GM23338 (cell line): ENCODE data around the gene SFN. TPM values are rescaled to one million over a fixed set of nuclear protein-coding genes. Genes with fewer than 3 reads are reported as not detected.

Source experiments
- ATAC-seq: fragments of 200-7000 bp; cut with Tn5 transposase; 3 replicates; pipeline ENCODE4 v1.9.1; 2020
- DNase-seq: peaks from one replicate; pipeline ENCODE4 v3.0.0-alpha.2; 2015; ENCODE audit warnings: low spot score
- H2AFZ ChIP-seq: fragments of 200-600 bp; sonication (generic); 2 replicates; pipeline ENCODE4 v1.8.0; 2016; ENCODE audit warnings: antibody characterized with exemption, mild to moderate bottlenecking, moderate library complexity
- H3F3A ChIP-seq: fragments of 200-600 bp; sonication (generic); replicated peaks from 2 replicates; pipeline ENCODE4 v1.8.0; 2017; ENCODE audit warnings: antibody characterized with exemption, mixed run types, low read depth
- H3K27ac ChIP-seq: fragments of 200-600 bp; sonication (generic); 2 replicates; pipeline ENCODE4 v1.6.1; 2016; ENCODE audit warnings: low read depth
- H3K27me3 ChIP-seq: fragments of 200-600 bp; sonication (generic); 2 replicates; pipeline ENCODE4 v1.8.0; 2016; ENCODE audit warnings: mild to moderate bottlenecking, mixed run types, moderate library complexity; ENCODE audit not compliant: insufficient read depth
- H3K36me3 ChIP-seq: fragments of 200-600 bp; sonication (generic); 2 replicates; pipeline ENCODE4 v1.8.0; 2016; ENCODE audit warnings: mild to moderate bottlenecking; ENCODE audit not compliant: insufficient read depth
- H3K4me1 ChIP-seq: fragments of 200-600 bp; sonication (generic); 2 replicates; pipeline ENCODE4 v1.8.0; 2016; ENCODE audit warnings: mild to moderate bottlenecking, moderate library complexity; ENCODE audit not compliant: insufficient read depth
- H3K4me2 ChIP-seq: fragments of 200-600 bp; sonication (generic); 2 replicates; pipeline ENCODE4 v1.7.1; 2017; ENCODE audit warnings: mixed run types
- H3K4me3 ChIP-seq: fragments of 200-600 bp; sonication (generic); 2 replicates; pipeline ENCODE4 v1.6.1; 2016; ENCODE audit warnings: mixed run types
- H3K79me2 ChIP-seq: fragments of 200-600 bp; sonication (generic); replicated peaks from 2 replicates; pipeline ENCODE4 v1.8.0; 2017; ENCODE audit warnings: mild to moderate bottlenecking; ENCODE audit not compliant: insufficient read depth
- H3K9me2 ChIP-seq: fragments of 200-600 bp; sonication (generic); 2 replicates; pipeline ENCODE4 v1.8.0; 2017; ENCODE audit not compliant: insufficient read depth
- H4K20me1 ChIP-seq: fragments of 200-600 bp; sonication (generic); replicated peaks from 2 replicates; pipeline ENCODE4 v1.8.0; 2017; ENCODE audit warnings: mild to moderate bottlenecking; ENCODE audit not compliant: insufficient read depth
- H3K27ac Mint-ChIP-seq: 2 replicates; pipeline ENCODE4 v1.8.0; 2020; ENCODE audit warnings: inconsistent platforms, mild to moderate bottlenecking, moderate library complexity, mixed read lengths
- H3K27me3 Mint-ChIP-seq: 3 replicates; pipeline ENCODE4 v1.8.0; 2022; ENCODE audit warnings: low read depth, mild to moderate bottlenecking, moderate library complexity, mixed read lengths, inconsistent platforms; ENCODE audit not compliant: insufficient read depth, poor library complexity
- H3K36me3 Mint-ChIP-seq: 3 replicates; pipeline ENCODE4 v1.8.0; 2021; ENCODE audit warnings: low read depth, mild to moderate bottlenecking, inconsistent platforms, moderate library complexity, mixed read lengths
- H3K4me1 Mint-ChIP-seq: 3 replicates; pipeline ENCODE4 v1.8.0; 2020; ENCODE audit warnings: mild to moderate bottlenecking, inconsistent platforms, mixed read lengths
- H3K4me3 Mint-ChIP-seq: 3 replicates; pipeline ENCODE4 v1.8.0; 2021; ENCODE audit warnings: moderate library complexity, mild to moderate bottlenecking, inconsistent platforms, mixed read lengths
- H3K9me3 Mint-ChIP-seq: 3 replicates; pipeline ENCODE4 v1.8.0; 2020; ENCODE audit warnings: moderate library complexity, mild to moderate bottlenecking, inconsistent platforms, mixed read lengths
- EZH2 ChIP-seq: fragments of 200-600 bp; sonication (generic); IDR thresholded peaks from one replicate; pipeline ENCODE4 v1.8.0; 2017; ENCODE audit warnings: antibody characterized with exemption, mild to moderate bottlenecking, low read depth; ENCODE audit not compliant: unreplicated experiment
- NANOG ChIP-seq: IDR thresholded peaks from 2 replicates; pipeline ENCODE4 v1.6.1; 2016; ENCODE audit warnings: antibody characterized with exemption, borderline replicate concordance
- STAT1 ChIP-seq: IDR thresholded peaks from one replicate; pipeline ENCODE4 v1.6.1; 2016; ENCODE audit warnings: antibody characterized with exemption; ENCODE audit not compliant: unreplicated experiment
- ZNF462 ChIP-seq: fragments of 250-450 bp; sonication (Bioruptor Pico); IDR thresholded peaks from 2 replicates; pipeline ENCODE4 v1.5.0; 2020; ENCODE audit warnings: mild to moderate bottlenecking, moderate library complexity
- polyA plus RNA-seq: library from polyadenylated mRNA; unstranded; fragments of >200 nt; fragmentation: Nextera tagmentation; extraction: Ambion mirVana; gene quantifications from 2 replicates; pipeline ENCODE4 v1.2.1, GENCODE V29; 2016
- total RNA-seq: library from RNA; depleted of rRNA; stranded (reverse); fragments of >200 nt; shearing (Covaris generic); gene quantifications from 2 replicates; pipeline ENCODE4 v1.2.3, GENCODE V29; 2014

The SFN gene
- total and polyA plus RNA-seq, 2 experiments from 2014 or later = 1.8 to 2.6 TPM

DNA sequence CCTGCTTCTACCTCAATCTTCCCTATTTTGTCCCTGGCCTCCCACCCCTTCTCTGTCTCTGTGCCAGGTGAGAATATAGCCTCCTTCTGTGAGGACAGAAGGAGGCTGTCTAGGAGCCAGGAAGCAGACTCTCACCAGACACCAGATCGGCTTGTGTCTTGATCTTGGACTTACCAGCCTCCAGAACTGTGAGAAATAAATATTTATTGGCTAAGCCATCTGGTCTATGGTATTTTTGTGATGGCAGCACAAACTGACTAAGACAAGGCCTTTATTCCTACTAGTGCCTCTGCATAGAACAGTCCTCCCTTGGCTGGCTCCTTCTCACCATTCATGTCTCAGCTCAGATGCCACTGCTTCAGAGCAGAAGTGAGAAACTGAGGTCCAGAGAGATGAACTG lies 25.3 kb downstream of the SFN start:
- peaks cover 26% of the 10 kb centered on the region for H3F3A ChIP-seq
- no peak overlapping the region for H3K27ac ChIP-seq

More for the DNA sequence above, 25.3 kb downstream of the SFN start:
- Mint-ChIP-seq H3K27ac (no peak overlapping the region), H3K4me1 (peaks cover 5% of the 10 kb centered on the region; the same call in 2 of the 3 replicates), H3K36me3 (peaks cover 64% of the 10 kb centered on the region), H3K4me3 (peak overlapping the region; percentile 92), H3K27me3 (peaks cover 12% of the 10 kb centered on the region), H3K9me3 (no peaks in the 10 kb centered on the region)
- no peak for ATAC-seq
- no peak for DNase-seq
- H3K27me3 ChIP-seq = no peaks in the 10 kb centered on the region
- TF ChIP-seq NANOG (no peak), STAT1 (no peak), ZNF462 (CRISPR knock-in tag) (no peak), EZH2 (no peak)
- H2AFZ ChIP-seq = no peak overlapping the region
- no peak overlapping the region for H3K4me2 ChIP-seq
- no peaks in the 10 kb centered on the region for H3K4me1 ChIP-seq
- H4K20me1 ChIP-seq = 0 out of 2 replicates have a peak, but pooled peaks cover 6% of the 10 kb centered on the region
- peaks cover 10% of the 10 kb centered on the region for H3K79me2 ChIP-seq
- peaks cover 41% of the 10 kb centered on the region for H3K36me3 ChIP-seq
- no peaks in the 10 kb centered on the region for H3K9me2 ChIP-seq
- H3K4me3 ChIP-seq = no peak overlapping the region
